Thyroid gland (tissue), 4 donors: Measurements from ENCODE around the gene PRPF6.

Experiments used
- CTCF ChIP-seq, 6 experiments: fragments of 200-600 bp in 3 of 6; fragments of 450-650 bp in 3 of 6; sonication (generic) in 3 of 6; IDR thresholded peaks; one replicate each; pipeline ENCODE4 v1.5.1; 2016 to 2019; ENCODE audit warnings: antibody characterized with exemption in 6 of 6, mild to moderate bottlenecking in 2 of 6, inconsistent platforms in 1 of 6, moderate library complexity in 1 of 6
- POLR2A ChIP-seq, 2 donors: fragments of 450-650 bp; IDR thresholded peaks; one replicate each; pipeline ENCODE4 v1.6.1; 2017; ENCODE audit warnings: antibody characterized with exemption in 2 of 2, mild to moderate bottlenecking in 2 of 2, moderate library complexity in 1 of 2

- TF ChIP-seq CTCF (IDR thresholded peaks at IDR 0.05): no peak
- TF ChIP-seq POLR2A (IDR thresholded peaks at IDR 0.05): no peak
Observed at GRCh38 chr20:64063389-64064144, 82.6 kb downstream of the PRPF6 start.
